HG03457 (cell line): Measurements from ENCODE around the gene SP2.

Experiments used
- ATAC-seq: cut with Tn5 transposase; IDR thresholded peaks from one replicate; pipeline ENCODE4 v1.9.1; 2021; ENCODE audit warnings: moderate number of reproducible peaks; ENCODE audit not compliant: unreplicated experiment

Gene SP2

DNA sequence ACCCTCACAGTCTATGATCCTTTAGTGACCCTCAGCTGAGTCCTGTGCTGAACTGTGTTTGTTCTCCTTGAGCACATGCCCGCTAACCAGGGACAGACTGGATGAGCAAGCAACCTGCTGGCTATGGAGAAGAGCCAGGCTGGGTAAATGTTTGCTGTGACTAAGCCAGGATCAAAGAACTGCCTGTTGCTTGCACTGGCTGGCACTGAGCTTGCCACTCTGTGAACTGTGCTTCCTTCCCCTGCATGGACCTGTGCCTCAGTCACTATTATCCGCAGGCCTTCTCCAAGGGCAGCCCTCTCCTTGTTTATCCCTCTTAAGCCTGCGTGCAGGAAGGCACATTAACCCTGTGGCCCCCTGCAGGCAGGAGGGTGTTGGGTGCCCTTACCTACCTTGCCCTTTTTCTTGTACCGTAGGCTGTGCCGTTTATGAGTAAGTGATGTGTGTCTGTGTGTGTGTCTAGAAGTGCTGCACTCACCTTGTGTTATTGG is 52.7 kb downstream of the SP2 start:
- ATAC-seq, result no peak

DNA sequence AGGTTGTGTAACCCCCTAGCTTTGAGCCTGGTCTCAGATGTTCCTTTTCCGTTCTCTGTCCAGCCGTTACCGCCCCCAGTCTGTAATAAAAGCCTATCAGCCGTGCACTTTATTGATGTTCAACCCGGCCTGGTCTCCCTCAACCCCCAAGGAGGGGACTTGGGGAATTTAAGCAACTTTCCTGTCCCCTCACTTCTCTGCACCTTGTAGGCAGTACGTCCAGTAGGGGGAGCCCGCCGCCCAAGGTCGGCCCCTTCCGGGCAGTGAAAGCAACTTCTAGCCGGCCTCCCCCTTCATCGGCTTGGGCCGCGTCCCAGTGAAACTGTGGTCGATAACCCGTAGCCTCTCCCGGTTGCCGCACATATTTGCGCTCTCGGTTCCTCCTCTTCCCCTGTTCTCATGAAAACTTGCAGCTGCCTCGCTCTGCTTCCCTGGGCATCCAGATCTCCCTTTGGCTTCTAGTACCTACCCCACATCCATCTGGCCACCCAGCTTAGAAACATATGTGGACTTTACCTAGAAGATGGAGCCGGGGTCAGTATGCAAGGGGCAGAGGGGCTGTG is 53.2 kb downstream of the SP2 start:
- ATAC-seq, result peak; percentile 39

DNA sequence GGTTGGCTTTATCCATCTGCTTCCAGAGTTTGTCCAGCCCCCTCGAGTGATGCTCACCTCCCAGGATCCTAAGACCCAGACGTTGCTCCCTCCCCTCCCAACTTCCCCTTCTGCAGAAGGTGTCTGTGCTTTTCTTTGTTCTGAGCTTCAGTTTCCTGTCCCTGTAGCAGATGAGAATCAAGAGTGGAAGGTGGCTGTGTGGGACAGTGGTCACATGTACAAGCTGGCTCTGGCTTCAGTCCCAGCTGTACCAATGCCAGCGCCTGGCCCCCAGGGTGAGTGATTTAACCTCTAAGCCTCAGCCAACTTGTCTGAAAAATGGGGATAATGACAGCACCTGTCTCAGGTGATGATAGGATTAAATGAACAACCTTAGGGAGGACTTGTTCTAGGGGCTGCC is 53.9 kb downstream of the SP2 start:
- no peak for ATAC-seq

DNA sequence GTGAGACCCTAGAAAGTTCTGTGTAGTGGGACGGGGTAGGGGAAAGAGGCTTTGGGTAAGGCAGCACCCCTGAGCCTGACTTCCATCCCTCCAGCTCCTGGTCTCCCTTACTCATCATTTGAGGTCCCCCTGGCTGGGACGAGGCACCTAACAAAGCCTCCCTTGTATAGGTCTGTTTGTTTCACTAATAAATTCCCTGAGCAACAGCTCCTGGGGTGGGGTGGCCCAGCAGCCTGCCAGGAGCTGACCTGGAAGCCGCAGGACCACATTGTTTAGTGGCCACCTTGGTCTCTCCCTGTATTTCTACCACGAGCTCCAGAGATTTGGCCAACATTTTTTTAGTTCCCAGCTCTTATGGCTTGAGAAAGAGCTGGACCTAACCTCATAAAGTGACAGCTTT is 54.4 kb downstream of the SP2 start:
- ATAC-seq, result no peak

DNA sequence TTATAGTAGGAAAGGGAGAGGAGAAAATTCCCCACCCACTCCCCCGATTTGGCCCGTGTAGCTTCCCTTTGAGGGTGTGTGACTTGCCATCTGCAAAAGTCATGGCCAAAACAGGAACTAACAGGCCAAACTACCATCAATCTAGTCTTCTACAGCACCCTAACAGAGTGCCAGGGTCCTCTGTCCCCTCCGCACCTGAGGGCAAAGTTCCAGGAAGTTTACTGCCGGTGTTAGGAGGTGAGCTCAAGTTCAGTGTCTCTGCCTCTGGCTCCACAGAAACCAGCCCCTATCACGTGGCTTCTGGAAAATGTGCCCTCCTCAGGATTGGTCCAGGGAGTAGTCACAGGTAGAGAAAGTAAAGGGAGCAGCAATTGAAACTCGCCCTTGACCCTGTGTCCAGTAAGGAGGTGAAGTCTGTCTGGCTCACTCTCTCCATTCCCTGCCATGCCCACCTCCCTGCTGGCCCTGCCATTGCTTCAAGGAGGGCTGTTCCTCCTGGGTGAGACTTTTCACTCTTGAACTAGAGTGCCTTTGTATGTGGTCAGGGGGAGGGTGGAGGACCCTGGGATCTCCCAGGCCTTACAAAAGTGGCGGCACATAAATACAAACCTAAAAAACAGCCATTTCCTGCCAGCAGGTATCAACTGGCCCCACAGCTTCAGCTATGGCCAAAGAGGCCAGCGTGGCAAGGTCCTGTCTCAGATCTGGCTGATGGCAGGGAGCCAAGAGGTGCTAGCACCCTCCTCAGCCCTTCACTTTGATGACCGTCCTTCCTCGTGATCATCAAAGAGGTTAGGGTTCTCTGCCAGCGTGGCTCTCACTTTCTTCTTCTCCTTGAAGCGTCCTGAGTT is 56.4 kb downstream of the SP2 start:
- no peak for ATAC-seq

DNA sequence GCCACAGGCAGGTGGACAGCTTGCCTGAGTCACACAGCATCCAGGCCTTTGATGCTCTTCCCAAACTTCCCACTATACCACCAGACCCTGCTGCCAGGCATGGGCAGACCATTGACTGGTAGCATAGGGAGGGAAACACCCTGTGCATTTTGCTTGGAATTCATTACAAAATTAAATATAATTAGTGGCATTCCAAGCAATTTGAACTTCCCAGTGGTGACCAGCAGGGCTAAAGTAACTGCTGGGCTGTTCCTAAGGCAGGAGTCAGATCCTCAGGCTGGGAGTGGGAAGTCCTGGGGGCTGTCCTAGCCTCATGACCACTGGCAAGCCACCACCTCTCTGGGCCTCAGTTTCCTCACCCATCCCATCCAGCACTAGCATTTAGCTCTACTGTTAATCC is 57.9 kb downstream of the SP2 start:
- no peak for ATAC-seq

DNA sequence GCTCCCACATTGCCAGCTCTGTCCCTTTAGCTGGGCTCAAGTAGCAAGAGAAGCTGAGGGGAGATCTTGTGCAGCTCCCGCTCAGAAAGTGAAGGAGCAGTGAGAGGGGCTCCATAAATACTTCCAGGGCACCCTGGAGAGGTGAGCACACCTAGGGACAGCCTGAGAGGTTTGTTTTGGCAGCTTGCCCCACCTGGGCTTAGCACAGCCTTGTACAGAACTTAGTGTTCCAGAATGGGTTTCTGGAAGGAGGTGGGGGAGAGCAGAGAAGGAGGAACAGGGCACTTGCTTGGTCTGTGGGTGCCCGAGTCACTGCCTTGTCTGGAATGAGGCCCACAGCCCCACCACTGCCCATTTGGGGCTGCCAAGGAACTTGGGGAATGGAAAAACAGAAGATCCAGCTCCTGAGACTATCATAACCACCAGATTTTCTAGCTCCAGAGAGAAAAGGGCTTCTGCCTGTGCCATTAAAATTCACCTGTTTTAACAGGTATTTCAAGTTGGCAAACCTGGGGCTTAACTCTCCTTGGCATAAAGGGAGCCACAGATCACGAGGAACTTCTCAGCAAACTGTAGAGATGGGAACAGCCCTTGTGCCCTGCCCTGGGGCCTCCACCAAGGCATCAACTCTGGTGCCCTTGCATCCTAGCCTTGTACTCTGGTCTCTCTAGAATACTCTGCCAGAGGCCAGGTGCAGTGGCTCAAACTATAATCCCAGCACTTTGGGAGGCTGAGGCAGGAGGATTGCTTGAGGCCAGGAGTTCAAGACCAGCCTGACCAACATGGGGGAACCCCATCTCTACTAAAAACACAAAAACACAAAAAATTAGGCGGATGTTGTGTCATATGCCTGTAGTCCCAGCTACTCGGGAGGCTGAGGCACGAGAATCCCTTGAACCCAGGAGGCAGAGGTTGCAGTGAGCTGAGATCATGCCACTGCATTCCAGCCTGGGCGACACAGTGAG is 59.7 kb downstream of the SP2 start:
- no peak for ATAC-seq

DNA sequence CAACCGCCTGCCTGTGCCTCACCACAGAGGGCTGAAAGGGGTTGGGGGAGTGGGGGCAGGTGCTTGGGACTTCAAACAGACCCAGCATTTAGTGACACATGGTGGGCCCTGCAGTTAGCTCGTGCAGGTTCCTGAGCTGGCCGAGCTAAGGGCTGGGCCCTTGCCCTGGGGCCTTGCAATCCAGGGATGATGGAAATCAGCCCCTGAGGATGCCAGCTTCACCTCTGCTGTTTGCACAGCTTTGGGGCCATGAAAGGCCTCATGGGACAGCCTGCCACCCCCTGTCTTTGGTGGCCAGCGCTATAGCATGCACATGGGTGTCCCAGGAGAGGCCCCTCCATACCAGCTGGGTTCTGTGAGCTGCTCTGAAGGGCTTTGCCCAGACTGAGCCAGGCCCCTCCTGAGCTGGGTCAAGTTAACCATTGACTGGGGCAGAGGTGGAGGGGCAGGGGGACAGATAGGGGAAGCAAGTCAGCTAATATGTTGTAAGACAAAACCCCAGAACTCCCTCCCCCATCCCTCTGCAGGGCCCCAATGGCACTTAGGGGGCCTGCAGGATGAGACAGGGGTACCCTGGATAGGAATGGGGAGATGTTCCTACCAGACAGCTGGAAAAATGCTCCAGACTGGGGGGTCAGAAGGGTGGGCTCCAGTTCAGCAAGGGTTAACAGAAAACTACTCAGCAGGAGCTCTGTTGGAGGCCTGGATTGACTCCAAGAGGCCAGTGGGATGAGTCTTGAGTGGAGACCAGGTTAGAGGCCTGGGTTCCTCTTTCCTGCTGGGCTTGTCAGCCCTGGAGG is 61.0 kb downstream of the SP2 start:
- no peak for ATAC-seq

DNA sequence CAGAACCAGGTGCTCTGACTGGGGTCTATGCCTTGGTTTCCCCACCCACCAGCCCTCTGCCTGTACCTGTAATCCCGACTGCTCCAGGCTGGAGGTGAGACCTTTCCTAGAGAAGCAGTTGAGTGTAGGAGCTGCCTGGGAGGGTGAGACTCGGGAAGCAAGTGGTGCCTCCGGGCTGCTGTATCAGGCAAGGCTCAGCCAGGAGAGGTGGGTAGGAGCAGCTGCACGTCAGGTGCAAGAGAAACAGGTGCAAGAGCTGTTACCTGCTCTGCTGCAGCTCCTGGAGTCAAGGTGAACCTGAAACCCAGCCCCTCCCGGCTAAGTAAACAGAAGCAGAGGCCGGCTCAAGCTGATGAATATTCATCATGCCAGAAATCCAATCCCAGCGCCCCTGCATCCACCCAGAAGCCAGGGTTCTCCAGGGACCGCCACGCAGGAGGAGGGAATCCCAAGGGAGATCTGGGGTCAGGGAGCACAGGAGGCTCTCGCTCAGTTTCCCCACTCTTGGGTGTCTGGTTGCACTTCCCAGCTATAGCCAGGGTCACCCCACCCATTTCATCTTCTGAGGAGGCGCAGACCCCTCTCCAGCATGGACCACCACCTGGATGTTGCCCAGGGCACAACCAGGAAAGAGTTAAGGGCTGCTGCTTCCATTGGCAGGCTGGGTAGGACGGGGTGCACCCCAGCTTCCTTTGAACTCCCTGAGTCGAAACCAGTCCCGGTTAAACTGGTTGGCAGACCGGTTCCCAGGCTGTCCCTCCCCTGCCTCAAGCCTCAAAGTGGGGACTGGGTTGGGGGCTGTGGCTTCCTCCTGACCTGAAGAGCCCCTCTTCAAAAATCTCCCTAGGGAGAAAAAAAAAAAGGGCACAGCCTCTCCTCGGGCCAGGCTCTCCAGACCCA is 61.8 kb downstream of the SP2 start, which contains the start of gene PRR15L:
Gene PRR15L (minus strand): TSS at position 293 of the 900 bp plus-strand sequence. CDS start 4,649 bp downstream, outside the sequence.
- no peak for ATAC-seq

DNA sequence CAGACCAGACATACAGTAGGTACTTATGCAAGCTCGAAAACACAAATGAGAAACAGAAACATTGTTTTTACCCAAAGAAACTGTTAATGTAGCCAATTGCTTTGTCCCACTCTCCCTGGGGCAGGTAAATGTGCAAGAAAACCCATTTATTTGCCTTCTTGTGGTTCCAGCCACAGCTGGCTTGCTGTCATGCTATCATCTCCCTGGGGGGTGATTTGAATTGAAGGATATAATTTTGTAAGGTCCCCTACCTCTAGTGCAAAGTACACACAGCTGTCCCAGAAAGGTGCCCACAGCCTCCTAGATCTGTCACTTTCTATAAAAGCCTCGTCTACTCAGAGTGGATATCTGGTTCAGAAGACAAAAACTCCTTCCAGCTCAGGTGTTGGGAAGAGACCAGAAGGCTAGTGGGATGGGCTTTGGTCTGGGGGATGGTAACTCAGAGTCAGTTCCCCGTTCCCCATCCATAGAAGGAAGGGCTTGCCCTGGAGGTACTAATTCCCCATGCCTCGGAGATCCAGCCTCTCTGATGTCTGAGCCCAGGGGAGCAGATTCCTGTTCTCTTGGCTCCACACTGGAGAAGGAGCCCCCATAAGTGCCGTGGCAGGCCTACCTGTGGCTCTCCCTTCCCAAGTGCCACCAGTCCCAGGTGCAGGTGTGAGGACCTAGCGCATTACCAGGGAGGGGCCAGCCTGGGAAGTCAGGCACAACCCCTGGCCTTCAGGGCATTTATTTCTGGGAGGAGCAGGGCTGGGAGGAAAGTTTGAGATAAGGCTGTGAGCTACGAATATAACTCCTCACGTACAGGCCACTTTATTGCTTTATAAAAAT is 64.0 kb downstream of the SP2 start:
- ATAC-seq, result no peak

DNA sequence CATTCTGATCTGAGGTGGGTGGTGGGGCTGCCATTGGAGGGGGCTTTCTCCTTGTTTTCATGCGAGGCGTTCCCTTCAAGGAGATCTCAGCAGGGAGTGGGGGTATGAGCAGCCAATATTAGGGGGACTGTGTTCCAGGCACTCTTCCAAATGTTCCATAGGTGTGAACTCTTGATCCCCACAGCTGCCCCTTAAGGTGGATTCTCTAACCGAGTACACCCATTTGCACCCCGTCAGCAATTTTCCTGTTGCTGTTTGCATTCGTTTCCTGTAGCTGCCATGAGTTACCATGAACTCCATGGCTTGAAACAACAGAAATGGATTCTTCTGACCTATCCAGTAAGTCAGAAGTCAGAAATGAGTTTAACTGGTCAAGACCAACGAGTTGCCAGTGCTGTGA is 65.4 kb downstream of the SP2 start:
- no peak for ATAC-seq

DNA sequence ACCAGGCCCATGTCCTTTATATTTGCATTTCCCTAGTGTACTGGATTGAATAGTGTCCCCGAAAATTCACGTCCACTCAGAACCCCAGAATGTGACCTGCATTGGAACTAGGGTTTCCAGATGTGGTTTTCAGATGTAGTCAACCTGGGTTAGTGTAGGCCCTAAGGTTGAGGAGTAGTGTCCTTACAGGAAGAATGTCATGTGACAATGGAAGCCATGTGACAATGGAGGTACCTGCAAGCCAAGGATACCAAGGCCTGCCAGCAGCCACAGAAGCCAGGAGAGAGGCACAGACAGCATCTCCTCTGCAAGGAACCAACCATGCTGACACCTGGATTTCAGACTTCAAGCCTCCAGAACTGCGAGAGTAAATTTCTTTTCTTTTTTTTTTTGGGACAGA is 66.9 kb downstream of the SP2 start:
- ATAC-seq, result no peak

DNA sequence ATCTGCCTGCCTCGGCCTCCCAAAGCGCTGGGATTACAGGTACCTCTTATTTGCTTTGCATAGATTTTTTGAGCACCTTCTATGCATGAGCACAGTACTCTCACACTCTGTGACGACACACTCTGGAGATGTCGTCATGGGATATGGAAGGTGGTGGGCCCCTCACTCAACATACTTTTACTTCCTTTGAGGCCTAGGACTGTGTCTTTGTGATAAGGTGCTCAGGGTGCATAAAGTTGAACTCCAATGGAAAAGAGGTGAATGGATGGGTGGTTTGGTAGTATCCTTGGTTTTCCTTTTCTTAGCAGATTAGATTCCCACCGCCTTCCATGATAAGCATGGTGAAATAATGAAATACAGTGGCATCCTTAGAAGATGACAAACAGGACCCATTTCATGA is 68.8 kb downstream of the SP2 start:
- no peak for ATAC-seq

DNA sequence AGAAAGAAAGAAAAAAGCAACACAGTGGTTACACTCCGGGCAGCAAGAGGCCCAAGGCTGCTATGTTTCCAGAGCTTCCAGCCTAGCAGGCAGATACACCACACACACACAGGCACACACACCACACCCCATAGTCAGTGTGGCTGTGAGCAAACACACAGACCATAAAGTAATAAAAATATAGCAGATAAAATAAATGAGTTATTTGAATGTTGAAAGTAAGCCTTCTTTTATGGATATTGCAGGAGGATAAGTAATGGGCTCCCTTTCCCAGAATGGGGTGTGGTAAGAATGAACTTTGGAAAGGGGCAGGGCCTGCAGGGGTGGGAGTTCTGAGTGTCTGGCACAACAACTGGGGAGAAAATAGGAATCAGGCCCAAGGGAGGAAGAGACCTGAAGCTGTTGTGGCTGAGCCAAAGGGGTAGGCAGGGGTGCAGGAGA is 70.1 kb downstream of the SP2 start:
- no peak for ATAC-seq

DNA sequence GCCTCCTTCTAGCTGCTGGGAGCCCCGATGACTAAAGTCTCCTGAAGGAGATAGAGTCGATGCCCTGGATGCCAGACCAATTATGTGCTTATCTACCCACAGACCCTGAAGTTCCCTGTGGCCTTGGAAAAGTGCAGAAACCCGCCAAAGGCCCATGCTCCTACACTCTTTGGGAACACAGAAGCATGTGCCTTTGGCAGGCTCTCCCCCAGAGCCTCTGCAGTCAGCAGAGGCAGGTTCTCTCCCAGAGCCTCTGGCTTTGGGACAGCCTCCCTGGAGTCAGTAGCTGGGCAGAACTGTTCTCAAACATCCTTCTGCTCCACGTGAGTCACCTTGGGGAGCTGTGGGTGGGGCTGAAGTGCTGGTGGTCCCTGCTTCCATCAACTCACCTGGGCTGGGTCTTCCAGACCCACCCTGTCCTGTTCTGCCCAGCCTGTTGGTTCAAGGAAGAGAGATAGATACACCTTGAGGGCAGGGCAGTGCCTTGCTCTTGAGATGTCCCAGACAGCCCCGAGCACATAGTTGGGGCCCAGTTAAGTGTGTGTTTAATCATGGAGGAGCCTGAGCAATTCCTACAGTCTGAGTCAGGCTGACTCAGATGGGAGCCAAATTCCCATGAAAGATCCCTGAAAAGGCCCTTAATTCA is 71.7 kb downstream of the SP2 start:
- no peak for ATAC-seq

DNA sequence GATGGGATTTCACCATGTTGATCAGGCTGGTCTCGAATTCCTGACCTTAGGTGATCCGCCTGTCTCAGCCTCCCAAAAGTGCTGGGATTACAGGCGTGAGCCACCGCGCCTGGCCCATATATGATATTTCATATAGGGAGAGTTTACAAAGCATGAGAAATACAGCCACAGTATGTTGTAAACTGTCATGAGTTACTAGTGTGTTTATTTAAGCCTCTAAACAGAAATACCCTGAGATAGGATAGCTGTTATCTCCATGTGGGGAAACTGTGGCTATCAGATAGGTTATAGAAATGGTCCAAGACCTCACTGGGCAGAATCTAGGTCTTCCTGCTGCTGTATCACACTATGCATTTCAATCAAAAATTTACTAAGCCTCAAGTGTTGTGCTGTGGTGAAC is 72.8 kb downstream of the SP2 start:
- ATAC-seq, result no peak

DNA sequence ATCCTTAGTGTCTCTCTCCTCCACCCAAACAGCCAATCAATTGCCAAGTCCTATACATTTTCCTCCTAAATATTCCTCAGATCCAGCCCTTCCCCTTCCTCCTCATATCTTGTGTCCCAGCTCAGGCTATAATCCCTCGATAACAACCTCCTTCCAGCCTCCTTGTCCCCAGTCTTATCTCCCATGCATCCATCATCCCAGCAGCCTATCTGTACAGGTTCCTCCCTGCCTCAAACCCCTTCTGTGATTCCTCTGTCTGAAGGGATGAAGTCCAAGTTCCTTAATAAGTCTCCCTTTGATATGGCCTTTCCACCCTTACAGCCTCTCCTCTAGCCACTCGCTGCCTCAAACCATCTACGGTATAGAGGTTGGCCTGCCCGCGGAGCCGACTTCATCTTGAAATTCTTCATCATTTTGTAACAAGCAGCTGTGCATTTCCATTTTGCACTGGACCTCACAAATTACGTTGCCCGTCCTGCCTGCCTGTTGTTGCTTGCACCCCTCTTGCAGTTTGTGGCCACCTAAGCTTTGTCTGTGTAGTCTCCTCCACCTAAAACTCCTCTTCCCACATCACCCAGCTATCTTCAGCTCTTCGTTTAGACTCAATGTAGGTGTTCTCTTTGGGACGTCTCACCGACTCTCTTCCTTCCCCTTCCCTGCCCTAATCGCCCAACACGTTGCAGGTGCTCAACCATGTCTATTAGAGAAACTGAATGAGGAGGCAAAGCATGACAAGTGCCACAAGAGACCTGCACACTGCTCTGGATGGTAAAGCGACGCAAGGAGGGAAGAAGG is 74.1 kb downstream of the SP2 start:
- no peak for ATAC-seq
